Medulla oblongata (tissue), 1 donor: ENCODE data around the gene POLR2J3.
"Not testable (repeated sequence)": the region's sequence is repeated elsewhere in the genome, so short reads cannot be mapped to it uniquely, and the experiment has no call there.

Experiments
- DNase-seq: peaks from one replicate; pipeline ENCODE4 v3.0.0-alpha.2; 2015; ENCODE audit errors: extremely low spot score

Gene POLR2J3

DNA sequence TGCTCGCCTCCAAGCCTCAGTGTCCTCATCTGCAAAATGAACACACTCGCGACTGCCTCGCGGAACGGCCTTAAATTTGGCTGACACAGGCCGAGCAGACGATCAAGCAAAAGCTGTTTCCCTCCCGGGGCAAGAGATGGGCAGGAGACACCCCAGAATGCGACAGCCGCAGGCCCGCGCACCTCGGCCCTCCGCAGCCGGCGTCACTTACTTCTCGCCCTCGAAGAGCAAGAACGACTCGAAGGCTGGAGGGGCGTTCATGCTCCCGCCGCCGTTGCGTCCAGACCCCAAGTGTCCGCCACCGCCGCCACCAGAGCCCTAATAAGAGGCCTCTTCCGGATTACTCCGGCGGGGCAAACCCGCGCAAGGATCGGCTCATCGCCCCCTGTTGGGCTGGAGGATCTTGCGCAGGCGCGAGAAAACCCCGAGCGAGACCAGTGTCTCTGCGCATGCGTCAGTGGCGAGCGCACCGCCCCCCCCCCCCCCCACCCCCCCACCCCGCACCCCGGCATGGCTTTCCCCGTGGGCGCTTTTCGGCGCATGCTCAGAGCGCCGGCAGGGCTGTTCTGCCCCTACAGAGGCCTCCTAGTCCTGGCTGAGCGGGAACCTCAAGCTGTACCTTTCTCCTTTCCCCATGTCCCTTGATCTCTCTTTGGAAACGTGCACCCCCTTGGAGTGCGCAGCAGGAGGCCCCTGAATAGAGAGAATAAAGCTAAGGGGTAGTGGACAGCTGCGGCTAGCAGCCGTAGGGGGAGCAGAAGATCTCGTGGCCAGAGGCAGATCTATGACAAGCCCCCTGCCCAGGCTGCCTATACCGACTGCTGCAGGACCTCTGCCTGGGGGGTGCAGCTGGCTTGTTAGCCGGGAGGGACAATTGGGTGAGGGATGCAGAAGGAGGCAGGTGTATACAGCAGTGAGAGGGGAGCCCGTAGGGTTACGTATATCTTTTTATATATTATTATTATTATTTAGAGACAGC is at the start of gene POLR2J3:
TSS of gene POLR2J3 (minus strand) at position 323 of the 979 bp plus-strand sequence. CDS start at position 261, 62 bp downstream.
- DNase-seq: peak; percentile 97

DNA sequence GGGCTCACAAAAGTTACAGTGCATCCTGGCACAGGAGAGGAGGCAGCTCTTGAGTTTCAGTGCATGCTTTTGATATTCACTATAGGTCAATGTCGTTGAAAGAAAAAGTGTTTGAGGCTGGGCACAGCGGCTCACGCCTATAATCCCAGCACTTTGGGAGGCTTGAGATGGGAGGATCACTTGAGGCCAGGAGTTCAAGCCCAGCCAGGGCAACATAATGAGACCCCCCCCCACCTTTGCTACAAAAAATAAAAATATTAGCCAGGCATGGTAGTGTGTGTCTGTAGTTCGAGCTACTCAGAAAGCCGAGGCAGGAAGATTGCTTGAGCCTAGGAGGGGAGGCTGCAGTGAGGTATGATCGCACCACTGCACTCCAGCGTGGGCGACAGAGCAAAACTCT is 45.7 kb upstream of the POLR2J3 start:
- DNase-seq: not testable (repeated sequence)

DNA sequence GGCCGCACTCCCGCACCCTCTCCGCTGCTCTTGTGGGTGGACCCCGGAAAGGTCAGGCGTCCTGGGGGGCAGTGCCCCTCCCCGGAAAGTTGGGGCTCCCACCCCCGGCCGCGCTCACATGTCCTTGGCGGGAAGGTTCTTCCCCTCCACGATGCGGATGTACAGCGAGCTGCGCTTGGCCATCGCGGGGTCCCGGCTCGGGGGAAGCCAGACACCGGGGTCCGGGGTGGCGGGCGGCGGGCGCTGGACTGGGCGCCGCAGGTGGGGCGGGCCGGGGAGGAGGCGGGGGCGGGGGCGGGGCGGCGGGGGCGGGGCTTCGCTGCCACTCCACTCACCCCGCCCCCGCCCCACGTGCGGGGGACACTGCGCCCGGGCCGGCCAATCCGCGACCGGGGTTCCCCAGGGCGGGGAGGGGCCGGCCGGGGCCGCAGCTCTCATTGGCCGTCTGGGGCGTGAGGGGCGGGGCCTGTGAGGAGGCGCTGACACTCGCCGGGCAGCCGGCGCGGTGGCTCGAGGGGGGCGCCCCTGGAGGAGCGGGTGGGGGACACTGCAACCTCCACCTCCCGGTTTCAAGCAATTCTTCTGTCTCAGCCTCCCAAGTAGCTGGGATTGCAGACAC is 44.2 kb upstream of the POLR2J3 start, which contains the start of gene RASA4:
TSS of gene RASA4 (minus strand) at position 250 of the 619 bp plus-strand sequence. CDS start at position 183, 67 bp downstream.
- peak; percentile 18 for DNase-seq

- DNase-seq: not testable (repeated sequence)
Measured at GRCh38 chr7:102615930-102616329, 43.5 kb upstream of the POLR2J3 start.

DNA sequence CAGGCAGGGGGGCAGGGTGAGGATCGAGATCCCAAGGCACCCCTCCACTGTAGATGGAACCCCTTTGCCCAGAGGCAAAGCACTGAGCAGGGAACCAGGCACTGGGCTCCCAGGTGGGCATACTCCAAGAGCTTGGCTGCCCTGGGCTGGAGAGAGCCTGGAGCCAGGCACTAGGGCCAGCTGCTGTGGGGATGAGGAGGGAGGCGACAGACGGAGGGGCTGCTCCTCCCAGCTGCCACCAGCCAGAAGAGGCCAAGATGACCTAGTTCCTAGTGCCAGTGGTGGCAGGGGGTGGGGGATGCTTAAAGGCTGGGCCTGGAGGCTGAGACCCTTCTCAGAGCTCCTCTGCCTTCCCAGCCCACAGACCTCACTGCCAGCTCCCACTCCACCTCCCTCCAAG is 42.5 kb upstream of the POLR2J3 start:
- not testable (repeated sequence) for DNase-seq

GRCh38 chr7:102614346-102614697 is 41.9 kb upstream of the POLR2J3 start:
- not testable (repeated sequence) for DNase-seq

- DNase-seq: not testable (repeated sequence)
Measured at GRCh38 chr7:102613575-102614345, 41.4 kb upstream of the POLR2J3 start.

DNA sequence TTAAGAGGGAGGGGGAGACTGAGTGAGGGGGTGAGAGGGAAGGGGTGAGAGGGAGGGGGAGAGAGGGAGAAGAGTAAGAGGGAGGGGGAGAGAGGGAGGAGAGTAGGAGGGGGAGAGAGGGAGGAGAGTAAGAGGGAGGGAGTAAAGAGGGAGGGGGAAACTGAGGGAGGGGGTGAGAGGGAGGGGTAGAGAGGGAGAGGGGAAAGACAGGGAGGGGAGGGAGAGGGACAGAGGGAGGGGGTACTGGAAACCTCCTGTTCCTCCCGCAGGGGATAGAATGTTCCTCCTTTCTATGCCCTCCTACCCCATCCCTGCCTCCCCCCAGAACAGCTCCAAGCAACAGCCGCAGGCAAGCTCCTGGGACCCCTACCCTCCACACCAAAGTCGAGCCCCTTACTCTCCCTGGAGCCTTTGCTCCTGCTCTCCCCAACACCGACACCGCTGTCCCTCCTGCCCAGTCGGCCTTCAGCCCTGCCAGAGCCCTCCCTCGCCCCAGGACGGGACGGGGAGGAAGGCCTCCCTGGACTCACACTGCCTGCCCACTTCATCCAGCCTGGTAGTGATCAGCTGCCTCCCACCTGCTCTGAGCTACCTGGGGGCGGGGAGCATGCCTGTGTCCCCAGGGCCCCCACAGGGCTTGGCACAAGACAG is 39.4 kb upstream of the POLR2J3 start:
- DNase-seq: peak; percentile 36

DNA sequence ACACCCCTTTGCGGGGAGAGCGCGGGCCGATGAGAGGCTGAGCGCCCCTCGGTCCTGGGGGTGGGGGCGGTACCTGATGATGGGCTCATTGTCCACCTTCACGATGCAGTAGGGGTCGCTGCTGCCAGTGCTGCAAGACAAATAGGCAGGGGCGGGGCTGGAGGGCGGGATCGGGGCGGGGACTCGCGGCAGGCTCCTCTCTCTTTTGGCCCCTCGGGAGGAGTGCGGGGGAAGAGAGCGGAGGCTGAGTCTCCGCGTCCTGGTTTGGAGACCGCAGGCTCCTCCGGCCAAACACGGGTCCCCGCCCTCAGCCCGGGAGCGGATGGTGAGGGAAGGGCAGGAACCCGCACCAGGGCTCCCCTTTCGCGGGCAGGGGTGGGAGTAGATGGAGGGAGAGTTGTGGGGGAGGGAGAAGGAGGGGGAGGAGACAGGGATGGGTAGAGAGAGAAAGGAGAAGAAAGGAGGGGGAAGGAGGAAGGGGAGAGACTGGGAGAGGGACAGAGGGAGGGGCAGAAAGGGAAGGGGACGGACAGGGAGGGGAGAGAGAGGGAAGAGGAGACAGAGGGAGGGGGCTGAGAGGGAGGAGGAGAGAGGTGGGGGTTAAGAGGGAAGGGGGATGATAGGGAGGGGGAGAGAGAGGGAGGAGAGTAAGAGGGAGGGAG is 38.8 kb upstream of the POLR2J3 start:
- not testable (repeated sequence) for DNase-seq

DNA sequence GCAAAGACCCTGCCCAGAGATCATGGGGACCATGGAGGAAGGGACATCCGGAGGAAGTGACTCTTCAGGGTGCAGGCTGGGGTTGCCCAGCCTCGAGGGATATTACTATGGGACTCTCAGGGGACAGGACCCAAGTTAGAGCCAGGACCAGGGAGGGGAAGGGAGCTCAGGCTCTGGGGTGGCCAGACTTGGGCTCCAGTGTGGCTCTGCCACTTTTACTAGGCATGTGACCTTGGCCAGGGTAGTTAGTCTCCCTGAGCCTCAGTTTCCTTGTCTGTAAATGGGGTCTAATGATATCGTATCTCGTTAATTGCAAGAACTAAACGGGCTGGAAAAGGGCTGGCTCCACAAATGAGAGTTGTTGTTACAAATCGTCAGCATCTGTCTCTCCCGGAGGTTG is 38.1 kb upstream of the POLR2J3 start:
- not testable (repeated sequence) for DNase-seq

DNA sequence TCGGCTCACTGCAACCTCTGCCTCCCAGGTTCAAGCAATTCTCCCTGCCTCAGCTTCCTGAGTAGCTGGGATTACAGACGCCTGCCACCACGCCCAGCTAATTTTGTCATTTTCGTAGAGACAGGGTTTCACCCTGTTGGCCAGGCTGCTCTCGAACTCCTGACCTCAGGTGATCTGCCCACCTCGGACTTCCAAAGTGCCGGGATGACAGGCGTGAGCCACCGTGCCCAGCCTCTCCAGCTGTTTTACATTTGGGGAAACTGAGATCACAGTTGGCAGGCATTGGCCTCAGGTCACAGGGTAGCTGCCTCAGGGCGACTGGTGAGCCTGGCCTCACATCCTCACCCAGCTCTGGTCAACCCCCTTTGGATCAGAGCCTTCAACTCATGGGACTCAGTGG is 37.4 kb upstream of the POLR2J3 start:
- DNase-seq: not testable (repeated sequence)

- DNase-seq: not testable (repeated sequence)
Measured at GRCh38 chr7:102606848-102607247, 34.5 kb upstream of the POLR2J3 start.

- not testable (repeated sequence) for DNase-seq
Measured at GRCh38 chr7:102604431-102605145, 32.2 kb upstream of the POLR2J3 start.

- DNase-seq: not testable (repeated sequence)
Measured at GRCh38 chr7:102602317-102602716, 29.9 kb upstream of the POLR2J3 start.

GRCh38 chr7:102599699-102600098 is 27.3 kb upstream of the POLR2J3 start:
- DNase-seq: not testable (repeated sequence)

- not testable (repeated sequence) for DNase-seq
Measured at GRCh38 chr7:102596036-102596435, 23.7 kb upstream of the POLR2J3 start.

DNA sequence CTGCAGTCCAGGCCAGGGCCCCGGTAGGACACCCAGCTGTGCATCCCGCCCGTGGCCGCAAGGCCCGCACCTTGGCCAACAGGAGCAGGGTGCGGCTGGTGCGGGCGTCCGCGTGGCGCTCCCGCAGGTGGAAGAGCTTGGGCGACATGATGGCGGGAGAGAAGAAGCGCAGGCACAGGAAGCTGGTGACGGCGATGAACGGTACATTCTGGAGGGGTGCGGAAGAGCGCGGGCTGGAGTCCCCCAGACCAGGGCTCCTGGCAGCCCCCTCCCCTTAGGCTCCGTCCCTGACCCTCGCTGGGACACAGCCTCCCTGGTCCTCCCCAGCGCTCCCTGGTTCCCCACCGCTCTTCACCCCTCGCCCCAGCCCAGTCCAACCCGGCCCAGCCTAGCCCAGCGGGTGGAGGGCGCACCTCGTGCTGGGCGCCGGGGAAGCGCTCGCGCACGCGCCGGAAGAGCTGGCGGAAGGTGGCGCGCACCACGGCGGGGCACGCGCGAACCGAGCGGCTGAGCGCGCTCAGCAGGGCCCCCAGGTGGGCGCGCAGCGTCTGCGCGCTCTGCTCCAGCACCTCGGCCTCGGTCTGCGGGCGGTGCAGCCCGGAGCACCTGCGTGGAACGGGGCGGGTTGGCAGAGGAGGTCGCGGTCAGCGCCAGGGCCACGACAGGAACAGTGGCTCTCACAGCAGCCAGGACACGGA is 21.4 kb upstream of the POLR2J3 start:
- not testable (repeated sequence) for DNase-seq

GRCh38 chr7:102592477-102593019 is 20.2 kb upstream of the POLR2J3 start:
- not testable (repeated sequence) for DNase-seq

DNA sequence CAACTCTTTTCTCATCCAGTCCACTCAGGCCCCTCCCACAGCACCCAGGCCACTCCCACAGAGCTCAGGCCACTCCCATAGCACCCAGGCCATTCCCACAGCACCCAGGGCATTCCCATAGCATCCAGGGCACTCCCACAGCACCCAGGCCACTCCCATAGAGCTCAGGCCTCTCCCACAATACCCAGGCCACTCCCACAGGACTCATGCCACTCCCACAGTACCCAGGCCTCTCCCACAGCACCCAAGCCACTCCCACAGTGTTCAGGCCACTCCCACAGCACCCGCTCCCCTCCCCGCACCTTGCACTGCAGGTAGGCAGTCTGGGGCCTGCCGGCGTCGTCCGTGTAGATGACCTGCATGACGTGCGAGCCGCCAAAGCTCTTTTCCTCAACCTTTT is 17.5 kb upstream of the POLR2J3 start:
- DNase-seq: not testable (repeated sequence)
